GM13977 (cell line): ENCODE measurements around the gene GAB3.

Experiments used
- DNase-seq: peaks from one replicate; pipeline ENCODE4 v3.0.0; 2012; ENCODE audit warnings: low spot score
- CTCF ChIP-seq: IDR thresholded peaks from 2 replicates; pipeline ENCODE4 v1.5.1; 2012; ENCODE audit warnings: mild to moderate bottlenecking, control low read depth; ENCODE audit not compliant: insufficient read depth; ENCODE audit errors: extremely low read depth, missing control alignments
- in situ Hi-C: fragments of 300-500 bp; cut with MboI; formaldehyde crosslinking; loops from one replicate; pipeline ENCODE4 v1.12.0; 2022; ENCODE audit warnings: low sequenced_read_pairs, low pct_unique_long_range_greater_than_20kb, mixed read lengths, inconsistent platforms; ENCODE audit not compliant: unreplicated experiment

Gene GAB3

DNA sequence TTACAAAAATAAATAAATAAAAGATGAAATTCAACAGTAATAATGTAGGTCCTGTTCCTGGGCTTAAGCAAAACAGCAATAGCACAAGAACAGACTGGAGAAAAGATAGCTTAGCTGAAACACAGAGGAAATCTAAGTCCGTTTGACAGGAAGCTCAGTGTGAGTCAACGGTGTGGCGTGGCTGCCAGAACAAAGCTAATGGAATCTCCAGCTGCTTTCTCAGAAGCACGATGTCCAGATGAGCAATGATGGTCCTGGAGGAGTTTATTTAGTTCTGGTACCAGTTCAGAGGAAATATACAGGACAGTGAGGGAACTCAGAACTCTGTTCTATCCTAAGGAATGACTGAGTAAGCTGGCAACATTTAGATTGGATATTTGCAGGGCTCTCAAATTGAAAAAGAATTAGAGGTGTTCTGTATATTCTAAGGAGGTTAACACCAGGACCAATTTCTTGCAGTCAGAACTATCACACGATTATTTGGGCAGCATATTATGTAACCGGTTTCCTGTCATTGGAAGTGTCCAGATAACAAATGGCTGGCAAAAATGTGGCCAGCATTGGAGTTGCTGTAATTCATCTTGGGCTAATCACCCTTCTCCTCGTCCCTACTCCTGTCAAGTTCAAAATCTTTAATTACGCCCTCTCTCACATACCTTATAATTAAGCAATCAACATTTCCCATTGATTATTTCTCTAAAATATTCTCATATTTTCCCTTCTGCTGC, 12.7 kb downstream of the GAB3 start:
- DNase-seq, result no peak
- in situ Hi-C loops, result loop anchor here (25.0 kb wide), 1 partner anchor 151 kb away; the partner anchor contains the start of gene CTAG1A

GRCh38 chrX:154737136-154737535, 13.7 kb downstream of the GAB3 start:
- no peak for DNase-seq
- in situ Hi-C loops, result loop anchor here (25.0 kb wide), 1 partner anchor 150 kb away; the partner anchor contains the start of gene CTAG1A

More for the DNA sequence above, 12.7 kb downstream of the GAB3 start:
- no peak for TF ChIP-seq CTCF

GRCh38 chrX:154735695-154736393, 15.0 kb downstream of the GAB3 start:
- DNase-seq, result no peak
- in situ Hi-C loops, result loop anchor here (25.0 kb wide), 1 partner anchor 149 kb away; the partner anchor contains the start of gene CTAG1A
- no peak for TF ChIP-seq CTCF

More at GRCh38 chrX:154737136-154737535, 13.7 kb downstream of the GAB3 start:
- no peak for TF ChIP-seq CTCF

GRCh38 chrX:154734061-154734781, 16.7 kb downstream of the GAB3 start:
- no peak for DNase-seq
- in situ Hi-C loops, result loop anchor here (25.0 kb wide), 1 partner anchor 147 kb away; the partner anchor contains the start of gene CTAG1A
- no peak for TF ChIP-seq CTCF

DNA sequence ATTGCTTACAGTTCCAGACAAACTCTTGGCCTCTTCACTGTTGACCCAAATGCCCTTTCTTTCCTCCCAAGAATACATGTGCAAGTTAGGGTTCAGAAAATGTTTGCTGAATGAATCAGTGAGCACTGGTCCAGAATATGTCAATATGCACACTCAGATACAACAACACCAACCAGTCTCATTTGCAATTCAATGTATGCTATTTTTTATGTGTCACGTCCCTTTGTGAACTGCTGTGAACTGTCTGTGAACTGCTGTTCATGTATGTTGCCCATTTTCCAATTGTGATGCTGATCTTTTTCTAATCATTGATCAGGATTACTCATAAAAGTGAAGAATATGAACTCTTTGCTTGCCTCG, 17.8 kb downstream of the GAB3 start:
- in situ Hi-C loops, result loop anchor here (25.0 kb wide), 1 partner anchor 146 kb away; the partner anchor contains the start of gene CTAG1A
- DNase-seq, result no peak
- TF ChIP-seq CTCF, result no peak

DNA sequence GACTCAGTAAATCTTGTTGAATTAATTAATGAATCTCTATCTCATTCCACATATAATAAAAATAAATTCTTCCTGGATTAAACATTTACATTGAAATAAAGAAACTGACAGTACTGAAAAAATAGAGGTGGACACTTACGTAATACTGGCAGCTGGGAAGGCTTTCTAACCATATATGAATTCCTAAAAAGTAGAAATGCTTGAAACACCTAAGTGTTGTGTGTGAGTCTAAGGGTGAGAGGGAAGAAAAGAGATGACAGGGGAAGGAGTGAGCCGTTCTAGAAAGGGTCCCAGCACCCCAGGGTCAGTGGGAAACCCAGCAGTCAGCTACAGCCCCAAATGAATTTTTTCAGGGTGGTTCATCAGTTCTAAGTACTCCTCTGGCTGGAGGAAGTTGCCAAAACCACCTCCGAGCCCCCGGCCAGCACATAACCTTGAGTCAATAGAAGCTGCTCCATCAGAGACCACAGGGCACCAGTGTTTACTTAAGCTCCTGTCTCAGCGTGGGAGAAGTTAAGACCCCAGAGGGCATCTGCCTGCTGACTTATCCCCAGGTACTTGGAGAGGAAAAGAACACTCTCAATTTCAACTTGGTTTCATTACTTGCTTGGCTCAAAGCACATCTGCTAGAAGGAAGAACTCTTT, 18.3 kb downstream of the GAB3 start:
- DNase-seq, result no peak
- in situ Hi-C loops, result loop anchor here (25.0 kb wide), 1 partner anchor 145 kb away; the partner anchor contains the start of gene CTAG1A
- no peak for TF ChIP-seq CTCF
